RPMI8226 (cell line): ENCODE measurements around the gene MRPL24.
A peak's percentile ranks its signal among the peaks of the same experiment; 100 is the strongest.

ENCODE experiments used
- DNase-seq: peaks from one replicate; pipeline ENCODE4 v3.0.0-alpha.2; 2015

Gene MRPL24

DNA sequence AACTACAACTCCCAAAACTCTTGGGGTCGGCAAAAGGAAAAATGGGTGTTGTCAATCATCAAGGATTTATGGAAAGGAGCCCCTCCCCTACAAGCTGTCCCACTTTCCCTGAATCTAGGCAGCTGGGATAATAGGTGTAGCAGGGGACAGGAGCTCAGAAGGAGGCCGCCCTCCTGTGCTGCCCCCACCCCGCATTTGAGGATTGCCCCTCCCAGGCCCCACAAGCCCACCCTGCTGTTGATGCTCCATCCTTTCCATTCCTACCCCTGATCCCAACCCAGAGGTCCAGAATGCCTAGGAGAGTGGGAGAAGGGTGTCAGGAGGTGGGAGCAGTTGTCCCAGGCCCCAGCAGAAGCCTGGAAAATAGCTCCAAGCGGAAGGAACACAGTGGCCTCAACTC, 1.9 kb upstream of the MRPL24 start:
- no peak for DNase-seq

DNA sequence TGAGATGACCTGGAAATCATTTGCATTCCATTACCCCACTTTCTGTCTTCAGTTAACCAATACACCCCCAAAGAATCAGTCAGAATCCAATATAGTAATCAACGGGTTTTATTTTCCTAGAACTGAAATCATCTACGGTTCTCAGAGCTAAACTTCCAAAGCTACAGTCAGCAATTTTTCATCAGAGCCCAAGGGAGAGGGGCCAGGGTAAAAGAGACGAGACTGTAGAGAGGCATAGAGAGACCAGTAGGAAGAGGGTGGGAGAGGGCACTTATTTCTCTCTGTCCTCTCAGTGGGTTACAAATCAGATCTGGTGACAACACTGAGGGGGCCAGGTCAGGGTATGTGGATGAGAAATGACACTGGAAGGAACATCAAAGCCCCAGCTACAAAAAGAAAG, 1.1 kb upstream of the MRPL24 start:
- no peak for DNase-seq

DNA sequence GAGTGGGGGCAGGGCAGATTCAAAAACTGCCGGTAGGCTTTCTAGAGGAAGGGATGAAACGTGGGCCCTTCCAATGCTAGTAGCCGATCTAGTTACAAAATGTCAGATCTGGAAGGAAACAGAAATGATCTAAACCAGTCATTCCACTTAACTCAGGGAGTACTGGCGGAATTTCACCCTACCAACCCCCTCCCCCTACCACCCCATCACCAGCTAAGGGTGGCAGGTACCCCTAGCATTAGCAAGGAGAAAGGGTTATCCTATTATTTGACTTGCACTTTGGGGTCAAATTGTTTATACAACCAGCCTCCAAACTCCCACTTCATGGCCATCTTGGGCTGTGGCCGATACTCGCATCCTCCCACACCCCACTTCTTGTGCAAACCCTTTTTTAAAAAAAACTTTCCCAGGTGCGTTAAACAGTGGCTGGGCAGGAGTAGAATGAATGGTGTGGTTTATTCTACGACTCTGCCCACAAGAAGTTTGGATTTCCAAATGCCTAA, 644 bp upstream of the MRPL24 start:
- no peak for DNase-seq

DNA sequence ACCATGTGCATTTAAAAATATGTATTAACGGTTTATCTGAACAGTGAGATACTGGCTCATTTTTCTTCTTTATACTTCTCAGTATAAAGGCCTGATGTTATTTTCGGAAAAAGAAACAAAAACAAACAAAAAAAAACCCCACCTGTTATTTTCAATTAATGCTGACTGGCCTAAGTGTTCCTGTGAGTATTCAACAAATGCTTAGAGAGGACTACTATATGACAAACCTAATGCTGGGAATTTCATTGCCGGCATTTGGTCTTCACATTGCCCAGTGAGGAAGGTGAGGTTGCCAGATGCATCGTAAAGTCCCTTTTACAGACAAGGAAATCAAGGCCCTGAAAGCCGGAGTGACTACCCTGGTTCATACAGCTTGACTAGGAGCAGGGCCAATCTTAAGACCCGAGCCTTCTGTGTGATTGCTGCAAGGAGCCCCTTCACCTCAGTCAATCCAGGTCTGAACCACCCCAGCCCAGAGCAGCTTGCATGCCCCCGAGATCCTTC, 599 bp downstream of the MRPL24 start:
- peak; percentile 57 for DNase-seq

DNA sequence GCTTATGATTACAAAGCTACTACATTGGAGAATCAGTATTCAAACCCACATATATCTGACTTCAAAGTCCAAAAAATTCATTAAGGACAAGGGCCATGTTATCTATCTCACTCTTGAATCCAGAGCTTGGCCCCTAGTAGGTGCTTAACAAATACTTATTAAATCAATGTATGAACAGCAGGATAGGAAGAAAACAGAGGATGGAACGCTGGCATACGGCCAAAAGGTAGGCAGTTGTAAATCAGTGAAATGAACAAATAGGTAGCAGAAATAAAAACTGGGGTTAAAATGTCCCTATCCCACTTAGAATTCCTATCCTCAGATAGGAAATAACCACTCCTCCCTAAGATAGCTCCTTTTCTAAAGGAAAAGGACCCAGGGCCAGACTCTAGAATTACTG, 2.0 kb downstream of the MRPL24 start:
- DNase-seq = no peak

DNA sequence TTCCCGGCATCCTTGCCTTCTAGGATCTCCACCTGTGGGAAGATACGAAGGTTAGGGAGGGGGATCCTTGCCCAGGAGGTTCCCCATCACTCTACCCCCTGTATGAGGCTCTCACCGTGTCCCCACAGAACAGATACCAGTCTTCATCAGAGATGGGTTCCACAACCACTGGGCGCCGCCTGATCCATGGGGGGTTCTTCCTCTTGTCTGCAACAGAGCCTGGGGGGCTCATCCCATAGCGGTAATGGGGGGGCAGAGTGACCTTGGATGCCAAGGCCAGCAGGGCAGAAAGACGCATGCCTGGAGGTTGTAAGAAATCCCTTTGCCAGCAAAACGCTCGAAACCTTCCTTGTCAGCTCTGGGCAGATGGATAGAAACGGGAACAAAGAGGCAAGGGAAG, 2.5 kb downstream of the MRPL24 start:
- no peak for DNase-seq

DNA sequence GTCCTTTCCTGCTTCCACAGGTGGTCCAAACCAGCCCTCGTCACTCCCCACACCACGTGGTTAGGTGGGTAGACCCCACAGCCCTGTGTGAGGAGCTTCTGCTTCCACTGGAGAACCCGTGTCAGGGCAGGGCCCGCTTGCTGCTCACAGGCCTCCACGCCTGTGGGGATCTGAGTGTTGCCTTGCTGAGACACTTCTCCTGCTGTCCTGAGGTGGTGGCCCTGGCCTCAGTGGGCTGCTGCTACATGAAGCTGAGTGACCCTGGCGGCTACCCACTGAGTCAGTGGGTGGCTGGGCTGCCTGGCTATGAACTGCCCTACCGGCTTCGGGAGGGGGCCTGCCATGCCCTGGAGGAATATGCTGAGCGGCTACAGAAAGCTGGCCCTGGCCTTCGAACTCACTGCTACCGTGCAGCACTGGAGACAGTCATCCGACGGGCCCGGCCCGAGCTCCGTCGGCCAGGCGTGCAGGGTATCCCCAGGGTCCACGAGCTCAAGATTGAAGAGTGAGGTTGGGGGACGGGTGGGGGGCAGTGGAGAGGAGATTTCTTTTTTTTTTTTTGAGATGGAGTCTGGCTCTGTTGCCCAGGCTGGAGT, 6.8 kb downstream of the MRPL24 start:
- DNase-seq = no peak

DNA sequence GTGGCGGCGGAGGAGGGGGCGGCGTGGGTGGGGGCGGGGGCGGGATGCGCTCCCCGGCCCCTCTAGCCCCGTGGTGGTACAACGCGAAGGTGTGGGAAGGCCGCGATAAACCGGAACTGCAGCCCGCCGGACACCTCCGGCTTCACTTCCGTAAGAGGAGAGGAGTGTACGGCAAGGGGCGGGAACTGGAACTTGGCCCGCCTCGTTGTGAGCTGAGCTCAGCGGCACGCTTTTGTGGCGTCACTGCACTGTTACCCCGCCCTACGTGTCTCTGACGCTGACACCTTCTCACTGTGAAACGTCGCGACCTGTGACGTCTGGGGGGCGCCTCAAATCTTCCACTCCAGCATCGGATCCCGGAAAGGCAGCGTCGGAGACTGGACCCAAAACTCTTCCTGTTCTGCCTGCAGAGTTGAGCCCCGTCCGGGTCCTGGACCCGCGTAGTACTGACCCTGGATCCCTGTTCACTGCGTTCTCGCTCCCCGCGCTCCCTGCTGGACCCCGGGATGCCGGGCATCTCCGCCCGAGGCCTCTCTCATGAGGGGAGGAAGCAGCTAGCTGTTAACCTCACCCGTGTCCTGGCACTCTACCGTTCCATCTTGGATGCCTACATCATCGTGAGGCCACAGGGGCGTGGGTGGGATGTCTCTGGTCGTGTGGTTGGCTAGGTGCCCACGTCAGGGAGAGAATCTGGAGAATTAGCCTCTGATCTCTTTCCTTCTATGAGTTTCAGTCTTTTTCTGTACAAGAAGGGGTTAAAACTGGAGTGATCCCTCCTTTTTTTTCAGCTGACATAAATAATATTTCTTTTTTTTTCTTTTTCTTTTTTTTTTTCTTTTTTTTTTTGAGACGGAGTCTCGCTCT, 12.1 kb downstream of the MRPL24 start, which contains the start of gene ISG20L2:
Gene ISG20L2, minus strand, starts transcription at position 168 of the 864 bp plus-strand sequence. CDS start 1,114 bp downstream, outside the sequence.
- DNase-seq = peak; percentile 99

DNA sequence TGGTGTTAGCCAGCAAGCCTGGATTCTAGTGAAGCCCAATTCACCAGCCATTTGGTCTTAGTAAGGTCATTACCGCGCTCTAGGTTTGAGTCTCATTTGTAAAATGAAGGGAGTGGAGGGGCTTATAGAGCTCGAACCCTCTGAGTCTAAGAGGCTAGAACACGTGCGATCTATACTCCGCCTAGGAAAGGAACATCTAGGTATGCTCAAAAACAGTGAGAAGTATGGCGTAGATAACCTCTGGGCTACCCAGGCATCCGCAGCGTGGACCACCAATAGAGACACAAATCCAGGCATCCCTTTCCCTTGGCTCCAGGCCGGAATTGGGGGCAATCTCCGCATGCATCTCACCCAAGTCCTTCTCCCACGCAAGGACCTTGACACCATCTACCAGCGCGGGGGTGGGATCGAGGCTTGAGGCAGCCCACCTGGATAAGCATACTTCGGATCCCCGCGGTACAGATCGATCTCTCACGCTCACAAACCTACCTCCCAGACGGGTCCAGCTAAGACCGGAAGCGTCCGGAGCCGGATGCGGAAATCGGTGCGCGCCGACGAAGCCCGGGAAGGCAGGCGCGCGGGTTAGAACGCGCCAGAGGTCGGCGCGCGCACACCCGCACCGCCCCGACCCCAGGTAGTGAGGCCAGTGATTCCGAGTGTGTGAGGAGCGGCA, 12.8 kb downstream of the MRPL24 start, which contains the start of gene METTL25B:
Gene METTL25B, plus strand, starts transcription at position 544 of the 673 bp plus-strand sequence. CDS start 636 bp downstream, outside the sequence.
- DNase-seq = peak; percentile 94

DNA sequence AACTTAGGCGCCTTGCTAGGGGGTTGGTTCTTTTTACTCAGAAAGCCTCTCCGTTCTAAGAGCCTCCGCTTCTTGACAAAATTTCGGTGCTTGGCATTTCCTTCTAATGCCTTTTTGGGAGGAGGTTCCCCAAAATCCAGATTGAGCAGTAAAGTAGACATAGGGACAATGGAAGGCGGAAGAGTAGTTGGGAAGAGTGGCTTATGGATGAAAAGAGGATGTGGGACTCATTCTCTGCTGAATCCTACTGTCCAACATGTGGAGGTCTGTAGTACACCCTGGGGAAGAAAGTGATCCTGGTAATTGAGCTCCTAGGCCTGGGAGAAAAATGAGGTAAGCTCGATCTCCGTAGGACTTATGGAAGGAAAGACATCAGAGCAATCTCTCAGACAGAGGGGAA, 13.4 kb downstream of the MRPL24 start:
- DNase-seq = no peak

DNA sequence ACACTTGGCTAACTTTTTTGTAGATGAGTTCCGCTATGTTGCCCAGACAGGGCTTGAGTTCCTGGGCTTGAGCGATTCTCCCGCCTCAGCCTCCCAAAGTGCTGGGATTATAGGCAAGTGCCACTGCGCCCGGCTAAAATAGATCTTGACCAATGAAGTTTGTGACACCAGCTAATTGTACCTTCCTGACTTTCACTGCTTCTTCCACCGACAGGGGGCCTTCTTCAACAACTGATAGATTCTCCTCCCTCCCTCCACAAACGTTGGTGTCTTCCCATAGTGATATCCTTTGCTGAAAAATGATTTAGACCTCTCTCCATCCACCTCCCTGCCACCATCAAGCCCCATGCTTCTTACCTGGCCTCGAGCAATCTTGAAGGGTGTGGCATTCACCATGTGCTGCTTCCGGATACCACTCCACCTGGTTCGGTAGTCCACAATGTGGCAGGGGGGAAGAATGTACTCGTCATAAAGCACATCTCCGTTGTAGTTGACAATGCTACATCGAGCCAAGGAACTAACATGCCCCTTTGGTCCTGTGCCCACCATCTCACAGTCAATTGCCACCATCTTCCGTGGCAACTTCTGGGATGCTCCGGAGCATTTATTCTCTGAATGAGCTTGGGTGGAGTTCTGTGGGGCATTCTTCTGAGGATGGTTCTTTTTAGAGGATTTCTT, 14.2 kb downstream of the MRPL24 start:
- peak; percentile 83 for DNase-seq

DNA sequence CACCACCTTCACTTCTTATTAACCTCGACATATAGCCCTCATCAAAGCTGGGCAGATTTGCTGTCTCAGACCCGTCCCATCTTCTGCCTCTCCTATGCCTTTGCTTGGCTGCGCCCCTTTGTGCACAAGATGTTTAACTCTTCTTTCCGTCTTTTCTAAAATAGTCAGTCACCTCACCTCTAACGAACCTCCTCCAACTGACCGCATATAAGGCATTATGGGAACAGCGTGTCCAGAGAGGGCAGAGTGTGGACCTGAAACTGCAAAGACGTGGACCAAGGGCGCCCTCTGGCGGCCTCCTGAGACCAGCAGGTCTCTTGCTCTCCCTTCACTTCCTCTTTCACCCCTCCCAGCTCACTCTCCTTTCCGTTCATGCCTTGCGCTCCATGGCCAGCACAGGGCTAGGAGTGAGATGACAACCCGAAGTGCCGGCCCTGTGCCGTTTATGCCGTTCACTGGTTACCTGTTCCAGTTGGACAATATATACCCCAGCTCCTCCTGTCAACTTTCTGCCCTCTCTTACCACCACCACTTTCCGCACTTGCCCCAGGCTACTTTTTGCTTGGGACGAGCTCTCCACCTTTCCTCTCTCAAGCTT, 15.1 kb downstream of the MRPL24 start:
- peak; percentile 95 for DNase-seq

DNA sequence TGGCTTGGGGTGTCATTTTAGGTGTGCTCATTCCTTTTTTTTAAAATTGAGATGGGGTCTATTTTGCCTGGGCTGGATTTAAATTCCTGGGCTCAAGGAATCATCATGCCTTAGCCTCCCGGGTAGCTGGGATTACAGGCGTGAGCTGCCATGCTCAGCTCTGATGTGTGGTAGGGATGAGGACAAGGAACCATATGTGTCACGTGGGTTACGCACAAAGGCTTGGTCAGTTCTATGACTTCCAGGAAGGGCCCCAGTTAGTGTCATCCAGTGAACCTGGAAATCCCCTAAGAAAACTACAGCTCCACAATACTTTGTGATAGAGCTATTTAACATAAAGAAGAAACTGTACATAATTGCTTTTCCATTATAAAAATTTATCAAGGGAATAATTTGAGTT, 19.4 kb downstream of the MRPL24 start:
- DNase-seq = no peak

DNA sequence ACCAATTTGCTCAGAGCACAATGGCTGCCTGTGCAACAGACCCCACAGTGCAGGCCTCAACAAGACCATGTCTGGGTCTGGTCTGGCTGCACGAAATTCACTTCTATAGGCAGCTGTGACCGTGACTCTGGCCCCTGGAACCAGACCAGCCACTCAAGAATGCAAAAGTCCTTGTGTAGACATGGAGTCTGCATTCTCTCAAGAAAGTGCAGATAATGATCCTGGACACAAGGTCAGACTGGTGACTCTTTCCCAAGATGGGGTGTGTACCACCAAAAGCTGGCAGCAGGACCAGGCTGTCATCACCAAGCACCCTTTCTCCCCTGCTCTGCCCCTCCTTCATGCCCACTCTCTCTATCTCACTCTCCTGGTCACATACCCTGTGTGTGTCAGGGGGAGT, 19.8 kb downstream of the MRPL24 start:
- no peak for DNase-seq

DNA sequence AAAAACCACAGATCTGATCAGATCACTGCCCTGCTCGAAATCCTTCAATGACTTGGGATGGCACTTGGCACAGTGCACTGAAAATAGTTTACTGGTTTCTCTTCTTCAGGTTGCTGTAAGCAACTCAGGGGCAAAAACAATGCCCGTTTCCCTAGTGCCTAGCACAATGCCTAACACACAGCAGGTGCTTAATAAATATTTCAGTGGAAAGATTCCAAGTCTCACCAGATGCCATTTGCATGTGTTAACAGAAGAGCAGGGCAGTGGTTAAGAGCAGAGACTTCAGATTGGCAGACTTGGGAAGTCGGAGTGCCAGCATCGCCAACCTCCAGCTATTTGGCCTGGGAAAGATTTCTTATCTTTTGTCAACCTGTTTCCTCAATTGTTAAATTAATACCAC, 23.5 kb downstream of the MRPL24 start:
- DNase-seq = no peak

DNA sequence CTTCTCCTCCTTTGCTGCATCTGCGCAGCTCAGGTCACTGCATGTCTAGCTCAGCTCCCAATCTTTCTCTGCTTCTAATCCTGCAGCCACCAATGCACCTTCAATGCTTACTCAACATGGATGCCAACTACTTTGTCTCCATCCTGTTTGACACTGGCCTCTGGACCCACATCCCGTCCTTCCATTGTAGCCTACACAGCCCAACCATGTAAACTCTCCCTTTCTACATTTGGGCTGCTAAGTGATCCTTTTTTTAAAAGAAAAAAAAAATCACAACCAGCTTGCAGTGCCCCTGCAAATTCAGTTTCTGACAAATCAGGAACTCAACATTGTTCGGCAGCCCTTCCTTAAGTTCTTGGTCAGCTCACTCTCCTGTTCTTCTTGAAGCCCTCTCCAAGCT, 26.1 kb downstream of the MRPL24 start:
- no peak for DNase-seq

DNA sequence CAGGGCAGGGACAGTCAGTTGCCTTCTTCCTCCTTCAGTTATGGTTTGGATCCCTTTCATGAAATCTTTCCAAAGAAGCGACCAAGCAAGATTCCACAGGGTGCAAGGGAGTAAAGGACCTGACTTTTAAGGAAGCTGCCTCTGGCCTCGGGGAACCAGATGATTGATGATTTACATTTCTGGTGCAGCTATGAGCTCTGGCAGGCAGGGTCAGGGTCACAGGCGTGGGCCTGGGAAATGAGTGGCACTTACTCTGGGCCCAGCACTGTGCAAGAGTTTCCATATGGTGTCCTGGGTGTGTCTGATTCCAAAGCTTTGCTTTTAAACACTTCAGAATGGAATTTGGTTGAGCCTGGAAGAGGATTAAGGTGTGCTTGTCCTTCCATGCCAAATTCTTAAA, 28.3 kb downstream of the MRPL24 start:
- DNase-seq = no peak

DNA sequence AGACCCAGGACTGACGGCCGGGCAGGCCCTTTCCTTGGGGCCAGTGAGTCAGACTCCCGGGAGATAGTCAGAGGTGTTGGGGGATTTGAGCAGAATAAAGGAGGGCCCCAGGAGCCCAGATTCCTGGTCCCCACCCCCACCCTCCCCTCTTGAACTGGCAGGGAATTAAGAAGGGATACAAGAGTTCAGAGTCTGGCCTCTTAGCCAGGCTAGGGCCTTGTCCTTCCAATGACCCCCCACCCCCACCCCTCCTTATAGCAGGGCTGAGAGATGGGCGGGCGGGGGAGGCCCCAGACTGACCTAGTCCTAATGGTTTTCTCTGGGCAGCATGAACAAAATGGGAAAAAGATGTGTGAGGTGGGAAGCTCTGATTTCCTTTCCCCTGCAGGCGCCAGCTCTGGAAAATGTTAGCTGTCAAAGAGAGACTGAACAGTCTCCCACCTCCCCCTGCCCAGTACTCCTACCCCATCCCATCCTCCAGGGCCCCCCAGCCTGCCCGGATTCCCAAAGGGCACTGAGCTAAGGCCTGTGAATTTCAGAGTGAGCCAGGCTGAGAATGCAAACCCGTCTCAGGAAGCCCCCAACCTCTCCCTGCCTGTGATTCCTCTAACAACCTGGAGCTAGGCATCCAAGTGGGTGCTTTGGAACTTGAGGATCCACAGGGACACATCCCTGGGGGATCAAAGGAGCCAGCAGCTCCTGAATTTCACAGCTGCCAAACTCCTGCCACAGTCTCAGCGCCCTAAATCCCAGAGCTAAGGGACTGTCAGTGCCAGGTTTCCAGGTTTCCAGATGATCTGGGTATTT, 29.7 kb downstream of the MRPL24 start:
- DNase-seq = no peak

DNA sequence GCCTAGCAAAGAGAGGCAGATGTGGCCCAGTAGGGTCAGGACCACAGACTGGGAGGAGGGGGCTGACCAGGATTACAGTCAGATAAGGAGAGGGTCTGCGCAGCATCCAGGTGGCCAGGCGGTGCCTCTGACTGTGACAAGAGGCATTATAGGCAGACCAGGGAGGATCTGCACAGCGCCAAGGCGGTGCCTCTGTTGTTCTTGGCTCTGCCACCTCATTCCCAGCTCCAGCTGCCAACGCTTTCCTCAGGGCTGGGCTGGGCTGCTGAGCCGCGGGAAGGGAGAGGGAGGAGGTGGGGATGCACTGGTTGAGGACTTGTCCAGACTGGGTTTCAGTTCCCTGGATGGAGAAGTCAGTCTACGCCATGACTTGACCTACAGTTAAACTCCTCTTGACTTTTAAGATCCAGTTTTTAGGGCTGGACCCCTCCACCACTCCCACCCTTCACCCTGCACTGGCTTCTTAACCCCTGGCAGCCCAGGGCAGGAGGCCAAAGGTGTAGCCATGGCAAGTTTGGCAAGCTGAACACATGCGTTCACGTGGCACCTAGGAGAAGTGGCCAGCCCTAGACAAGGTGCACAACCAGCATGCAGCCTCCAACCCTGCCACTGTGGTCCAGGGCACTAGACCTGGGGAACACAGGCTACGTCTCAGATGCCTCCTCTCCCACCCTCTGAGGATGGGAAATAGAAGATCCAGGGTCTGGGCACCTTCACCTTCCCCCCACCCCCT, 31.0 kb downstream of the MRPL24 start:
- DNase-seq = peak; percentile 18

DNA sequence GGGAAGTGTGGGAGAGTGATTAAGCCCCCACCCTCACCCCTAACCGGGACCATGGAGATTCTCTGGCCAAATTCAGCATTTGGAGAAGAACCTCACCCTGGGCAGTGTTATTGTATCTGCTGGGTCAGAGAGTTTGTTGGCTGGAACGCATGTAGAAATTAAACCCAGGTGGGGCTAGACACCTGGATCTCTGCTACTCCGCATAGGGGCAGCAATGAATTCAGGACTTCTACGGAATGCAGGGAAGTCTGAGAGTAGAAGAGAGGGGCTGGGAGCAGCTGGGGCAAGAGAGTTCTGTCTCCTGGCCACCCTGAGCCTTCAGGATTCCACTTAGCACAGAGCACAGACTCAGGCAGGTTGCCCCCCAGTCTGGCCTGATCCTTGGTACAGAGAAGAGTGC, 31.9 kb downstream of the MRPL24 start:
- no peak for DNase-seq

DNA sequence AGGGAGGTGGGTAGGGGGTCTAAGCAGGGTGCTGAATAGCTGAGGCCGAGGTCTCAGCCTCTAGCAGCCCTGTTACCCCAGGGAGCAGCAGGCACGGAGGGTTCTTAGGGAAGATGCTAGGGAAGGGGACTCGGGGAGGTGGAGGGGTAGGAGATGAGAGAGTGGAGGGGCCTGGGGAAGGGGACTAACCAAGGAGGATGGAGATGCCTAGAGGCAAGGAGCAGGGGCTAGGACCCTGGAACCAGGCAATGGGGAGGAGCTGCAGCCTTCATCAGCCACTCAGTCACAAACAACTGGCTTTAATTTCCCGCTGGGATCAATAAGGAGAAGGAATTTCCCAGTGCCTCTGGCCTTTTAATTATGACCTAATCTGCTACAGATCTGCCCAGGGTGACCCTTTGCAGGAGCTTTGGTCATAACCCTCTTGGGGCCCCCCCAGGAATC, 32.6 kb downstream of the MRPL24 start:
- no peak for DNase-seq
